T-helper 2 cell treated with Interferon-gamma antibody and Interleukin-4, amounts not matched to agents 5 μg/mL and 100 μg/mL, for 36 hours (primary cell): ENCODE data around the gene RBBP8.

Experiments
- DNase-seq: peaks from one replicate; pipeline ENCODE4 v3.0.0; 2021; ENCODE audit warnings: low spot score
- H3K27ac Mint-ChIP-seq: one replicate; pipeline ENCODE4 v1.8.0; 2021; ENCODE audit warnings: mild to moderate bottlenecking, mixed read lengths
- H3K27me3 Mint-ChIP-seq: one replicate; pipeline ENCODE4 v1.8.0; 2021; ENCODE audit warnings: low read depth, mixed read lengths
- H3K36me3 Mint-ChIP-seq: one replicate; pipeline ENCODE4 v1.8.0; 2021; ENCODE audit warnings: low read depth, mixed read lengths
- H3K4me1 Mint-ChIP-seq: one replicate; pipeline ENCODE4 v1.8.0; 2021; ENCODE audit warnings: low read depth, mixed read lengths
- H3K4me3 Mint-ChIP-seq: one replicate; pipeline ENCODE4 v1.8.0; 2022; ENCODE audit warnings: mild to moderate bottlenecking, moderate library complexity, mixed read lengths
- H3K9me3 Mint-ChIP-seq: one replicate; pipeline ENCODE4 v1.8.0; 2021; ENCODE audit warnings: mixed read lengths

The RBBP8 gene

DNA sequence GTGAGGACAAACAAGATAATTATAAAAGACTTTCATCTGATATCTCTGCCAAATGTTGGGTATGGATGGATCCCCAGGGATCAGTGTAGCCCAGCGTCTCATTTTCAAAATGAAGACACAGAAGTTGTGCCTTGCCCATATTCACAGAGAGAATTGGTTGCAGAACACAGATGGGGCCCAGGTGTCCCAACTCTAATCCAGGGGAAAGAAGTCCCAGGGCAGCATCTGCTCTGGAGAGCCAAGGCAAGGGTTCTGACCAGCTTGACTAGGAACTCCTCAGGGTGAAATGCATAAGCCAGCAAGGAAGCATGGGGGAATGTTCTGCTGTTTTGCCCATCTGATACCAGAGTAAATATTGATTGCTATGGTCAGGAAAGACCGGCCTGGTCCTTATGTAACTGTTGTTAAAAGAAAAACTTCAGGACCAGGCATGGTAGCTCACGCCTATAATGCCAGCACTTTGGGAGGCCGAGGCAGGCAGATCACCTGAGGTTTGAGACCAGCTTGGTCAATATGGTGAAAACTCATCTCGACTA lies 133.4 kb downstream of the RBBP8 start:
- Mint-ChIP-seq H3K27ac (no peak overlapping the region), H3K4me1 (peaks cover 33% of the 10 kb centered on the region), H3K36me3 (peaks cover 25% of the 10 kb centered on the region), H3K9me3 (peaks cover 25% of the 10 kb centered on the region), H3K4me3 (no peak overlapping the region), H3K27me3 (no peaks in the 10 kb centered on the region)
- DNase-seq: no peak

- Mint-ChIP-seq H3K27ac (no peak overlapping the region), H3K4me3 (no peak overlapping the region), H3K36me3 (peaks cover 28% of the 10 kb centered on the region), H3K27me3 (no peaks in the 10 kb centered on the region), H3K4me1 (peaks cover 40% of the 10 kb centered on the region), H3K9me3 (peaks cover 25% of the 10 kb centered on the region)
- DNase-seq: no peak
Measured at GRCh38 chr18:23067236-23067635, 134.1 kb downstream of the RBBP8 start.

GRCh38 chr18:23068011-23068410 lies 134.9 kb downstream of the RBBP8 start:
- H3K9me3 Mint-ChIP-seq: peaks cover 24% of the 10 kb centered on the region
- H3K4me1 Mint-ChIP-seq: peaks cover 47% of the 10 kb centered on the region
- no peaks in the 10 kb centered on the region for H3K27me3 Mint-ChIP-seq
- DNase-seq: no peak
- H3K27ac Mint-ChIP-seq: no peak overlapping the region
- no peak overlapping the region for H3K4me3 Mint-ChIP-seq
- H3K36me3 Mint-ChIP-seq: peaks cover 28% of the 10 kb centered on the region

- H3K4me3 Mint-ChIP-seq: no peak overlapping the region
Measured at GRCh38 chr18:23068570-23069310, 135.6 kb downstream of the RBBP8 start.

DNA sequence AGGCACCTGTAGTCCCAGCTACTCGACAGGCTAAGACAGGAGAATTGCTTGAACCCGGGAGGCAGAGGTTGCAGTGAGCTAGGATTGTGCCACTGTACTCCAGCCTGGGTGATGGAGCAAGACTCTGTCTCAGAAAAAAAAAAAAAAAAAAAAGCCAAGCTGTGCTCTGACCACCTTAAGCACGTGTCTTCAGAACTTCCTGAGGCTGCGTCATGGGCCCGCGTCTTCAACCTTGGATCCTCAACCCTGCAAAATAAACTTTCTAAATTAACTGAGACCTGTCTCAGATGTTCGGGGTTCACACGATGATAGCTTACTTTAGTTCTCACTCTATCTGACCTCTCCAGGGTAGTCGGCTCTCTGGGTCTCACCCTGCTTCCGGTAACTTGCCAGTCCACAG lies 136.4 kb downstream of the RBBP8 start:
- Mint-ChIP-seq H3K4me3 (peak overlapping the region; percentile 1), H3K9me3 (peaks cover 17% of the 10 kb centered on the region), H3K36me3 (peaks cover 23% of the 10 kb centered on the region), H3K27me3 (no peaks in the 10 kb centered on the region), H3K27ac (peak overlapping the region; percentile 61), H3K4me1 (peaks cover 59% of the 10 kb centered on the region)
- DNase-seq: no peak

More at GRCh38 chr18:23068570-23069310, 135.6 kb downstream of the RBBP8 start:
- peaks cover 23% of the 10 kb centered on the region for H3K36me3 Mint-ChIP-seq
- no peak overlapping the region for H3K27ac Mint-ChIP-seq
- peaks cover 17% of the 10 kb centered on the region for H3K9me3 Mint-ChIP-seq
- no peak for DNase-seq
- H3K4me1 Mint-ChIP-seq: peaks cover 51% of the 10 kb centered on the region
- H3K27me3 Mint-ChIP-seq: no peaks in the 10 kb centered on the region

DNA sequence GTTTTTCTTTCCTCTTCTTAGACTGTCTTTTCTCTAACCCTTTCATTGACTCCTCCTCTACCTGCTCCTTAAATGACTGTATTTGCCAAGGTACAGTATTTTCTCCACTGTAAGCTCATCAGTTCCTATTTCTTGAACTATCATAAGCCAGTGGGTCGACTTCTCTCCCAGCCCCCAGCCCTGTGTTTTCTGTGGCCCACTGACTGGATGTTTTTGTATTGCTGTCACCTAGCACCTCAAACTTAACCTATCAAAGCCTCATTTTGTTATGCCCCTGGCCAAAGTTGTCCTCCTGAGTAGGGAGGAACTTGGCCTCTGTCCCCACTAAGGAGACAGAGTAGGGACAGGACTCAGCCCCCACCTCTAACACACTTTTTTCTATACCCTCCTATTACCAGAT lies 136.8 kb downstream of the RBBP8 start:
- DNase-seq: no peak
- H3K27ac Mint-ChIP-seq: peak overlapping the region; percentile 61
- peaks cover 17% of the 10 kb centered on the region for H3K9me3 Mint-ChIP-seq
- peaks cover 23% of the 10 kb centered on the region for H3K36me3 Mint-ChIP-seq
- peaks cover 60% of the 10 kb centered on the region for H3K4me1 Mint-ChIP-seq
- H3K27me3 Mint-ChIP-seq: no peaks in the 10 kb centered on the region
- H3K4me3 Mint-ChIP-seq: peak overlapping the region; percentile 6

- no peaks in the 10 kb centered on the region for H3K27me3 Mint-ChIP-seq
- H3K9me3 Mint-ChIP-seq: peaks cover 17% of the 10 kb centered on the region
- peak overlapping the region; percentile 69 for H3K4me3 Mint-ChIP-seq
- peak overlapping the region; percentile 91 for H3K27ac Mint-ChIP-seq
- peaks cover 60% of the 10 kb centered on the region for H3K4me1 Mint-ChIP-seq
- DNase-seq: peak; percentile 77
- peaks cover 23% of the 10 kb centered on the region for H3K36me3 Mint-ChIP-seq
Measured at GRCh38 chr18:23071285-23071684, 138.2 kb downstream of the RBBP8 start.

DNA sequence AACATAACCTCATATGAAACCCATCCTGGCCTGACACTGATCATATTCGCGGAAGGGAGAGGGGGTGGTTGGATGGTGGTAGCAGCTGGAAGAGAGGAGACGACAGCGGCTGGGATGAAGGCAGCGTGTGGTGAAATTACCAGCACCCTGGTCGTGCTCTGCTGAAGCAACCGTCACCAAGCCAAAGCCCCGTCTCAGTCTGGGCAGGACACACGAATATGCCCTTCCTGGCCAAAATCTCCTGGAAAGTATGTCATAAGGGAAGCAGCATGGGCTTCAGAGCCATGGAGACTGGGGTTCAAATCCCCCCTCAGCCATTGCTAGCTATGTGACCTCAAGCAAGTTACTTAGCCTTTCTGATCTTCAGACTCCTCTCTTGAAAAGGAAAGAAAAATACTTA lies 139.0 kb downstream of the RBBP8 start:
- peaks cover 60% of the 10 kb centered on the region for H3K4me1 Mint-ChIP-seq
- H3K4me3 Mint-ChIP-seq: peak overlapping the region; percentile 69
- H3K27me3 Mint-ChIP-seq: no peaks in the 10 kb centered on the region
- peaks cover 16% of the 10 kb centered on the region for H3K9me3 Mint-ChIP-seq
- DNase-seq: no peak
- peaks cover 21% of the 10 kb centered on the region for H3K36me3 Mint-ChIP-seq
- H3K27ac Mint-ChIP-seq: peak overlapping the region; percentile 91

DNA sequence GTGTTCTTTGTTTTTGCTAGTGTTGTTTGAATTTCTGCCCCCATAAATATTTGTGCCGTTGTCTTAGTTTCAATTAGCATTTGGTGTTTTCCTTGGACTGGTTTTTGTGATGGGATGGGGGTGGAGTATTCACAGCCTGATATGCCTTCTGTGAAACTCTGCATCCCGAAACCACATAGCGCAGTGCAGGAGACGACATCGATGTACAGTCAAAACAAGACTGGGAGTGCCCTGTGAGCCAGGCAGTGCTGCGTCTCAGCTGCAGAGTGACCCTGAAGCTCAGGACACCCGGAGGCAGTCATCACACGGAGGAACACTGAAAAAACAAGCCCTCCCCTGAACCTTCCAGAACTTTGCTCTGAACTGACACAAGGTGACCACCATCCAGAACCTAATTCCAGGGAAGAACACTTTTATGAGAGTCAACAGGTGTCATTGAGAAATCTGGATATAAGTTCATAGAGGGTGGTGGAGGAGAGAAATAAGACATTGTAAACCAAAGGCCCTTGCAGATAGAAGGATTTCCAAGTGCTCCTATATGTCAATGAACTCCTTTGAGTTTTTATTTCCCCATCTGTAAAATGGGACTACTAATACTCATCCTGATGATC lies 141.0 kb downstream of the RBBP8 start:
- H3K36me3 Mint-ChIP-seq: peaks cover 16% of the 10 kb centered on the region
- H3K27me3 Mint-ChIP-seq: no peaks in the 10 kb centered on the region
- peaks cover 66% of the 10 kb centered on the region for H3K4me1 Mint-ChIP-seq
- no peak overlapping the region for H3K4me3 Mint-ChIP-seq
- no peak for DNase-seq
- H3K9me3 Mint-ChIP-seq: peaks cover 10% of the 10 kb centered on the region
- no peak overlapping the region for H3K27ac Mint-ChIP-seq
